Type B pancreatic cell (in vitro differentiated cells): Measurements from ENCODE around the gene SLC66A2. TPM values are rescaled to one million over a fixed set of nuclear protein-coding genes. Genes with fewer than 3 reads are reported as not detected.

Experiments
- DNase-seq: peaks from one replicate; pipeline ENCODE4 v3.0.0; 2021; ENCODE audit warnings: mixed read lengths; ENCODE audit not compliant: unreplicated experiment; ENCODE audit errors: extremely low spot score
- H3K27ac Mint-ChIP-seq: 2 replicates; pipeline ENCODE4 v1.8.0; 2021; ENCODE audit warnings: mild to moderate bottlenecking, mixed read lengths
- H3K27me3 Mint-ChIP-seq: 2 replicates; pipeline ENCODE4 v1.8.0; 2021; ENCODE audit warnings: mixed read lengths
- H3K36me3 Mint-ChIP-seq: 2 replicates; pipeline ENCODE4 v1.8.0; 2021; ENCODE audit warnings: mixed read lengths
- H3K4me1 Mint-ChIP-seq: one replicate; pipeline ENCODE4 v1.8.0; 2021; ENCODE audit warnings: mixed read lengths; ENCODE audit not compliant: unreplicated experiment
- H3K4me3 Mint-ChIP-seq: 2 replicates; pipeline ENCODE4 v1.8.0; 2021; ENCODE audit warnings: mild to moderate bottlenecking, mixed read lengths
- H3K9me3 Mint-ChIP-seq: 2 replicates; pipeline ENCODE4 v1.8.0; 2021; ENCODE audit warnings: mixed read lengths
- total RNA-seq: library from RNA; stranded (reverse); gene quantifications from 2 replicates; pipeline ENCODE4 v1.2.1, GENCODE V29; 2021; ENCODE audit warnings: low replicate concordance
- TF ChIP-seq, protein P1 (sequence below): fragments of 200-600 bp; sonication (generic); conservative IDR thresholded peaks from 2 replicates; pipeline ENCODE4 v1.5.0; 2021; ENCODE audit warnings: antibody characterized with exemption, mild to moderate bottlenecking

The SLC66A2 gene
- total RNA-seq, 1 donor from 2014 or later, result 39.7 TPM

DNA sequence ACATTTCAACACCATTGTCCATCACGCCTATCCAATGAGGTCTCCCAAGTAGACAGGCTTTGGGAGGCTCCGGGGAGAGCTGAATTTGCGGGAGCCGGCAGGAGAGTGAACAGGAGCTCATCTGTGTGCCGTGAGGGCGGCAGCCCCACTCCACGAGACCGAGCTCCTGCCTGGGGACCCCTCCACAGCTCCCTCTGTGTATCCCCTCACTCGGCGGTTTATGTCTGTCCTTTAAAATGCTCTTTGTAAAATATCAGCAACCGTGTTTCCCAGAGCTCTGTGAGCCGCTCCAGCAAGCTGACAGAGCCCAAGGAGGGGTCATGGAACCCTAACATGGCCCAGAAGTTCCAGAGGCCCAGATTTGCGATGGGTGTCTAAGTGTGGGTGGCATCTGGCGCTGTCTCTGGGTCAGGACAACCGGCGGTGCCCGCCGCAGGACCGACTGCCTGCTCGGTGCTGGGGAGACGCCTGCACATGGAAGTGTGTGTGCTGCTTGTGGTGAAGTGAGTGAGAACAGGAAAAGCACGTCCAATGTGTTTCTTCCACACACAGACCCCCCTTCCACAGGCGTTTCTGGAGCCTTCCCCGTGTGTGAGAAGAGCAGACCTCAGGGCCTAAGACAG, 34.8 kb downstream of the SLC66A2 start:
- H3K36me3 Mint-ChIP-seq, result peaks cover 19% of the 10 kb centered on the region
- TF ChIP-seq, protein P1, sequence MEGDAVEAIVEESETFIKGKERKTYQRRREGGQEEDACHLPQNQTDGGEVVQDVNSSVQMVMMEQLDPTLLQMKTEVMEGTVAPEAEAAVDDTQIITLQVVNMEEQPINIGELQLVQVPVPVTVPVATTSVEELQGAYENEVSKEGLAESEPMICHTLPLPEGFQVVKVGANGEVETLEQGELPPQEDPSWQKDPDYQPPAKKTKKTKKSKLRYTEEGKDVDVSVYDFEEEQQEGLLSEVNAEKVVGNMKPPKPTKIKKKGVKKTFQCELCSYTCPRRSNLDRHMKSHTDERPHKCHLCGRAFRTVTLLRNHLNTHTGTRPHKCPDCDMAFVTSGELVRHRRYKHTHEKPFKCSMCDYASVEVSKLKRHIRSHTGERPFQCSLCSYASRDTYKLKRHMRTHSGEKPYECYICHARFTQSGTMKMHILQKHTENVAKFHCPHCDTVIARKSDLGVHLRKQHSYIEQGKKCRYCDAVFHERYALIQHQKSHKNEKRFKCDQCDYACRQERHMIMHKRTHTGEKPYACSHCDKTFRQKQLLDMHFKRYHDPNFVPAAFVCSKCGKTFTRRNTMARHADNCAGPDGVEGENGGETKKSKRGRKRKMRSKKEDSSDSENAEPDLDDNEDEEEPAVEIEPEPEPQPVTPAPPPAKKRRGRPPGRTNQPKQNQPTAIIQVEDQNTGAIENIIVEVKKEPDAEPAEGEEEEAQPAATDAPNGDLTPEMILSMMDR, result no peak
- H3K27me3 Mint-ChIP-seq, result no peaks in the 10 kb centered on the region
- DNase-seq, result peak; percentile 45
- no peak overlapping the region for H3K4me3 Mint-ChIP-seq
- H3K27ac Mint-ChIP-seq, result no peak overlapping the region
- H3K4me1 Mint-ChIP-seq, result no peaks in the 10 kb centered on the region
- H3K9me3 Mint-ChIP-seq, result no peaks in the 10 kb centered on the region

DNA sequence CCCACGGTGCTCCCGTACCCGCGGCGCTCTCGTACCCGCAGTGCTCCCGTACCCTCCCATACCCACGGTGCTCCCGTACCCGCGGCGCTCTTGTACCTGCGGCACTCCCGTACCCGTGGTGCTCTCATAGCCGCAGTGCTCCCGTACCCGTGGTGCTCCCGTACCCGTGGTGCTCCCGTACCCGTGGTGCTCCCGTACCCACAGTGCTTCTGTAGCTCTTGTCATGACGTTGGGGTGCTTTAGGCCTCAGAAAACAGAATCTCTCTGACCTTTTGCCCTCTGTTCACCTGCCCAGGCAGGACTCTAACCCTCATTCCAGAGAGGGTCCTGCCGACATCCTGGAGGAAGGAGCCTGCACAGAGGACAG, 35.3 kb downstream of the SLC66A2 start:
- peak; percentile 31 for DNase-seq
- peaks cover 19% of the 10 kb centered on the region for H3K36me3 Mint-ChIP-seq

DNA sequence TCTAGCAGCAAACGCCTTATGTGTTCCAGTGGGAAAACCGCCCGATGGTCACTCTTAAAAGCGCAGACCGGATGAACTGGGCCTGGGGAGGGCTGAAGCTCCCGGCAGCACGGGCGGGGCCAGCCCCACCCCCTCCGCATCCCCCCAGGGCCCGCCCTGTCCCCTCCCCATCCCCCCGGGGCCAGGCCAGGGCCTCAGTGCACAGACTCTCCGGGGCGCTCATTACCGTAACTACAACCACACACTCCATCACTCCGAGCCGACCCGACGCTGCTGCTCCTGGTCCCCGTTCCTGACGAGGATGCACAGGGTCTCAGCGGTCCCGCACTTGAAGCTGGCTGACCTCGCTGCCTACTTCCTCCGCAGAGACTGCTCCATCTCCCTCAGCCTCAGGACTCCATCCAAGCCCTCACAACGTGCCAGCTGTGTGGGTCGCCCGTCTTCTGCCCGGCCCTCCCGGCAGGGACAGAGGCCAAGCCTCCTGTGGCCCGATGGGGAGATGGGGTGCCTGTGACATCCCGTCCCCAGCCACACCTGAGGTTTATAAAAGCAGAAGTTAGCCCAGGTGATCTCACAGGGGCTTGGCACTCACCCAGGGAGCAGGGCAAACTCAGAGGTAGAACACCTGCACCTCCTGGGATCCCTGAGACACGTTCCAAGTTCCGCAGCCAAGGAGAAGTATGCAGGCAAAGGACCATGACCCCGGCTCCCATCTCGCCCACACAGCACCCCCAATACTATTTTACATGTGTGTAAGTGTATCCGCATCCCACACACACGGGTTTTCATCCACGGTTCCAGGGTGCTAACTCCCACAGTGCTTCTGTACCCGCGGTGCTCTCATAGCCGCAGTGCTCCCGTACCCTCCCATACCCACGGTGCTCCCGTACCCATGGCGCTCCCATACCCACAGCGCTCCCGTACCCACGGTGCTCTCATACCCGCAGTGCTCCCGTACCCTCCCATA, 36.0 kb downstream of the SLC66A2 start:
- DNase-seq, result peak; percentile 47
- Mint-ChIP-seq H3K27me3 (no peaks in the 10 kb centered on the region), H3K4me1 (no peaks in the 10 kb centered on the region), H3K4me3 (no peak overlapping the region), H3K9me3 (no peaks in the 10 kb centered on the region), H3K36me3 (peaks cover 21% of the 10 kb centered on the region), H3K27ac (no peak overlapping the region)
- TF ChIP-seq, protein P1, result no peak

More for the DNA sequence above, 35.3 kb downstream of the SLC66A2 start:
- H3K27me3 Mint-ChIP-seq, result no peaks in the 10 kb centered on the region
- no peak overlapping the region for H3K27ac Mint-ChIP-seq
- H3K4me1 Mint-ChIP-seq, result no peaks in the 10 kb centered on the region
- no peak overlapping the region for H3K4me3 Mint-ChIP-seq
- H3K9me3 Mint-ChIP-seq, result no peaks in the 10 kb centered on the region
- TF ChIP-seq, protein P1, result no peak

DNA sequence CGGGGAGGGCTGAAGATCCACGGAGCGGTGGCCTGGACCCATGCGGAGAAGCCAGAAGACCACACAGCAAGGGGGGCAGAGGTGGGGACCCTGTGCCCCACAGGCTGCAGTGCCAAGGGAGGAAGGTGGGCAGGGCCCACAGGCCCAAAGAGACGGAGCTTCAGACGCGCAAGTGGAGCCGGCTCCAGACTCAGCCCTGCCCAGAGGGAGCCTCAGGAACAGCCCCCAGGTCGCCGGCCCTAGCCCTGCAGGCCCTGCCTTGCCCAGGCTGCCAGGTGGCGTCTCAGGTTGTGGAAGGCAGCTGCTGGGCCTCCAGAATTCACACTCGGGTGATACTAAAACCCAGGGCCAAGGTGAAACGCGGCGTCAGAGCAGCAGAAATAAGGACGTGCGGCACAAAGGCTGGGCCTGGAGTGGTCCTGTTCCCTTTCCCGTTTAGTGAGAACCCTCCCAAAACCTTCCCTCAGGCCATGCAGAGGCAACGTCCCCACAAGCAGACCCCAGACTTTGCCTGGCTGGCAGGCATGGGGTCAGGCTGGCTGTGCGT, 36.8 kb downstream of the SLC66A2 start:
- Mint-ChIP-seq H3K36me3 (peaks cover 23% of the 10 kb centered on the region), H3K27ac (no peak overlapping the region), H3K4me3 (no peak overlapping the region), H3K27me3 (no peaks in the 10 kb centered on the region), H3K9me3 (no peaks in the 10 kb centered on the region), H3K4me1 (no peaks in the 10 kb centered on the region)
- TF ChIP-seq, protein P1, result no peak
- no peak for DNase-seq

DNA sequence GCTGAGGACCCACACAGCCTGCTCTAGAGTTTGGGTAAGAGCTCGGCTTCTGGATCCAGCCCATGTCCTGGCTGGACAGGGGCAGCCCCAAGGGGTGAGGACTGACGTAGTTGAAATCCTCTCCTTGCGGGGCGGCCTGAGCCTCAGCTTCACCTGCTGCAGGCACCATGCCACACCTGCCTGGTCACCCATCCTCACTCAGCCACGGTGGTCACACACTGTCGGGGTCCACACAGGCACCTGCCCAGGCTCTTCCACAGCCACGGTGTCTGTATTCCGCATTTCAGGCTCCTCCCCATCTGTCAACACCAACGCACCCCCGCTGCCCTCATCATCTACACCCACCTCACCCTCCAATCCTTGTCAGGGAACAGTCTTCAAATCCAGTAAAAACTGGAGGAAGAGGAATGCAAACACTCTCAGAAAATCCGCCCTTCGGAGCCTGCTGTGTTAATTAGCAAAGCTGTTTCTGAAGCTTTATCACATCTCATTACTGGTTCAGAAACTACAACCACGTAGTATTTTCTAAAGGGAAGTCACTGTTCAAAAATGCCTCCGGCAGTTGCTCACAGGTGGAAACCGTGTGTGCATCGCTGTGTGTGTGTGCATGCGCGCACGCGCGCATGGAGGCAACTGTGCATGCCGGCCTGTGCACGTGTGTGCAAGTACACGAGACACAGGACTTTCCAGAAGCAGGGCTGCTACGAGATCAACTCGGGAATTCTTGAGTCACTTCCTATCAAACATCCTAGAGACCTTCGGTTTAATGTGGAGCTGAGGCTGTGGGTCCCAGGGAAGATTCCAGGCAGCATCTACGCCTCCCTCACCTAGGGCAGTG, 38.2 kb downstream of the SLC66A2 start:
- no peak overlapping the region for H3K4me3 Mint-ChIP-seq
- H3K27me3 Mint-ChIP-seq, result no peaks in the 10 kb centered on the region
- H3K9me3 Mint-ChIP-seq, result peaks cover 3% of the 10 kb centered on the region
- H3K27ac Mint-ChIP-seq, result no peak overlapping the region
- TF ChIP-seq, protein P1, result no peak
- DNase-seq, result peak; percentile 64
- H3K4me1 Mint-ChIP-seq, result no peaks in the 10 kb centered on the region
- H3K36me3 Mint-ChIP-seq, result peaks cover 28% of the 10 kb centered on the region
